GM12878 (cell line): ENCODE measurements around the gene CTSS. TPM values are rescaled to one million over a fixed set of nuclear protein-coding genes. Genes with fewer than 3 reads are reported as not detected.
A peak's percentile ranks its signal among the peaks of the same experiment; 100 is the strongest.

Experiments
- ATAC-seq: fragments of 200-7000 bp; cut with Tn5 transposase; 3 replicates; pipeline ENCODE4 v1.9.1; 2020; ENCODE audit warnings: mild to moderate bottlenecking, moderate library complexity
- BruUV-seq: library from RNA; stranded (reverse); fragments of 400-500 nt; replicated peaks from 2 replicates; lab custom pipeline; 2021; lab: Mats Ljungman, UMichigan
- CTCF ChIA-PET: fragments of 300-600 bp; sonication (Branson Sonifier 250); formaldehyde crosslinking; extraction: SDS; loops from one replicate; lab custom pipeline; 2021; ENCODE audit warnings: inconsistent platforms; lab: Yijun Ruan, JAX
- POLR2A ChIA-PET: fragments of 350-600 bp; formaldehyde crosslinking; extraction: SDS; loops from one replicate; lab custom pipeline; 2021; ENCODE audit warnings: inconsistent platforms; lab: Charles Lee
- RAD21 ChIA-PET: fragments of 300-600 bp; sonication (Branson Sonifier 250); formaldehyde crosslinking; loops from one replicate; lab custom pipeline; 2023; ENCODE audit warnings: antibody characterized with exemption; ENCODE audit not compliant: unreplicated experiment; lab: Charles Lee
- SMC1A ChIA-PET: fragments of 300-600 bp; sonication (Branson Sonifier 250); formaldehyde crosslinking; loops from one replicate; lab custom pipeline; 2023; ENCODE audit not compliant: unreplicated experiment, uncharacterized antibody; lab: Charles Lee
- DNase-seq: peaks from one replicate; pipeline ENCODE4 v3.0.0-alpha.2; 2011; ENCODE audit warnings: low read depth, low spot score
- FAIRE-seq: peaks from 3 replicates; lab custom pipeline; 2011; peaks lifted over from hg19 to GRCh38; lab: Jason Lieb, UNC
- H2AFZ ChIP-seq: 2 replicates; pipeline ENCODE4 v1.6.0; 2011; ENCODE audit warnings: low read depth, low read length, control low read depth; ENCODE audit not compliant: control insufficient read depth
- H3K27ac ChIP-seq: 2 replicates; pipeline ENCODE4 v1.5.1; 2011; ENCODE audit warnings: control low read depth; ENCODE audit not compliant: control insufficient read depth, insufficient read depth
- H3K27me3 ChIP-seq, 2 experiments: replicated peaks in 1 of 2; 2 replicates each; pipeline versions ENCODE4 v1.6.0 to v1.6.1; 2011; ENCODE audit warnings: low read length in 1 of 2; ENCODE audit not compliant: control insufficient read depth in 2 of 2, insufficient read depth in 2 of 2
- H3K36me3 ChIP-seq, 2 experiments: 2 replicates each; pipeline ENCODE4 v1.5.1; 2011; ENCODE audit warnings: low read length in 1 of 2; ENCODE audit not compliant: control insufficient read depth in 2 of 2, insufficient read depth in 2 of 2
- H3K4me1 ChIP-seq: 2 replicates; pipeline ENCODE4 v1.6.1; 2011; ENCODE audit warnings: mild to moderate bottlenecking, low read length, moderate library complexity, mixed read lengths; ENCODE audit not compliant: control insufficient read depth, insufficient read depth
- H3K4me2 ChIP-seq: 2 replicates; pipeline ENCODE4 v1.6.0; 2011; ENCODE audit warnings: control low read depth; ENCODE audit not compliant: control insufficient read depth, insufficient read depth
- H3K4me3 ChIP-seq: fragments of 200-600 bp; sonication (generic); 2 replicates; pipeline ENCODE4 v1.5.1; 2016
- H3K79me2 ChIP-seq: 2 replicates; pipeline ENCODE4 v1.6.0; 2011; ENCODE audit warnings: low read length; ENCODE audit not compliant: control insufficient read depth, insufficient read depth
- H3K9ac ChIP-seq: 2 replicates; pipeline ENCODE4 v1.8.0; 2011; ENCODE audit warnings: low read length, control low read depth, mixed read lengths; ENCODE audit not compliant: control insufficient read depth, insufficient read depth
- H3K9me3 ChIP-seq: replicated peaks from 3 replicates; pipeline ENCODE4 v1.5.1; 2011; ENCODE audit warnings: mild to moderate bottlenecking, low read length; ENCODE audit not compliant: control insufficient read depth, insufficient read depth
- H4K20me1 ChIP-seq: 2 replicates; pipeline ENCODE4 v1.6.0; 2011; ENCODE audit not compliant: control insufficient read depth, insufficient read depth
- CBX5 ChIP-seq: sonication (generic); IDR thresholded peaks from 2 replicates; pipeline ENCODE4 v1.6.1; 2016; ENCODE audit warnings: low read depth, moderate library complexity, mild to moderate bottlenecking, inconsistent platforms
- FOXM1 ChIP-seq: IDR thresholded peaks from 2 replicates; pipeline ENCODE4 v1.6.1; 2012; ENCODE audit warnings: low read depth, mild to moderate bottlenecking, inconsistent platforms, low read length, moderate library complexity
- SP1 ChIP-seq: IDR thresholded peaks from one replicate; pipeline ENCODE4 v1.6.1; 2011; ENCODE audit warnings: low read depth, low read length
- WGBS: methylation state at CpG from one replicate; pipeline ENCODE4 v1.1.6; 2016; ENCODE audit warnings: low lambda C conversion rate; ENCODE audit not compliant: insufficient replicate concordance, insufficient coverage; ENCODE audit errors: missing lambda C conversion rate; 5-methylcytosine and 5-hydroxymethylcytosine counted together
- in situ Hi-C: fragments of 300-500 bp; cut with MboI; formaldehyde crosslinking; loops from 9 replicates; pipeline ENCODE4 v1.14.3; 2018; ENCODE audit warnings: mixed read lengths
- intact Hi-C: fragments of 100-400 bp; cut with micrococcal nuclease; formaldehyde crosslinking; loops from one replicate; pipeline ENCODE4 v1.14.2; 2022; ENCODE audit not compliant: unreplicated experiment
- polyA plus RNA-seq, 11 experiments: library from polyadenylated mRNA; depleted of rRNA in 4 of 11; unstranded in 6 of 11; stranded (reverse) in 5 of 11; fragments of >200 nt; fragmentation: Nextera tagmentation in 4 of 11; fragmentation: Illumina TruSeq in 1 of 11; extraction: Ambion mirVana in 4 of 11; extraction: Trizol in 1 of 11; gene quantifications; 1 replicate in 1 of 11; 2 replicates in 10 of 11; pipeline versions ENCODE4 v1.2.1 to v1.2.3, GENCODE V29; 2011 to 2016; ENCODE audit warnings: inconsistent platforms in 2 of 11, missing spikeins in 2 of 11, low read depth in 1 of 11
- total RNA-seq, 4 experiments: library from RNA; depleted of rRNA in 3 of 4; stranded (reverse); fragments of >200 nt in 3 of 4; fragmentation: Illumina TruSeq in 1 of 4; extraction: Trizol in 1 of 4; gene quantifications; 2 replicates each; pipeline versions ENCODE4 v1.2.1 to v1.2.3, GENCODE V29; 2013 to 2021
- TF ChIP-seq, protein P1 (sequence below): fragments of 450-650 bp; IDR thresholded peaks from 2 replicates; pipeline ENCODE4 v1.6.1; 2016; ENCODE audit warnings: mild to moderate bottlenecking, moderate library complexity, borderline replicate concordance

The CTSS gene
- total and polyA plus RNA-seq, 10 of the 15 experiments (the other 5 are each of a cell fraction or from before 2014, with no cell fraction given) = 32.8 to 174 (median 60.9) TPM

DNA sequence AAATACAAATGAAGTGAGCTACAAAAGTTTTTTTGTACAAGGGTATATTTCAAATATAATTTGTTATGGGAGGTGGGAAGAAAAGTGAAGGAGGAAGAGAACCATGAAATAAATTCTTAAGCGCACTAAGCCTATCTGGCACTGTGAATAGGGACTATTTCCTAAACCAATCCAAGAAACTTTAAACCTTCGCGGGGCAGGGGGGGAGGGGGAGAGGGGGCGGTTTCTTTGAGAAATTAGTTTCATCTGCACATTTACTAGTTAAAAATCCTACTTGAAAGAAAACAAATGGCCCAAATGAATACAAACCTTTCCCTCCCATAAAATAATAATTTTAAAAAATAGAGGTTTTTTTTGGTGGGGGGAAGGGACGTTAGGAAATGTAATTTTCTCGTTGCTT is 69.0 kb downstream of the CTSS start:
- Histone ChIP-seq H3K79me2 (peaks cover 15% of the 10 kb centered on the region), H3K4me2 (peak overlapping the region; percentile 66), H3K27ac (peak overlapping the region; percentile 45), H3K4me1 (peaks cover 3% of the 10 kb centered on the region; the same call in 1 of the 2 replicates), H3K9ac (peak overlapping the region; percentile 48; the same call in 1 of the 2 replicates), H3K9me3 (no peaks in the 10 kb centered on the region), H3K4me3 (peak overlapping the region; percentile 72), H3K27me3 (no peaks in the 10 kb centered on the region), H2AFZ (peak overlapping the region; percentile 89), H3K36me3 (peaks cover 0 to 13% of the 10 kb centered on the region in 2 experiments; a peak in 1 of 4 replicates), H4K20me1 (no peaks in the 10 kb centered on the region)
- FAIRE-seq (no peak), ATAC-seq (no peak; the same call in 2 of the 3 replicates), DNase-seq (no peak)
- BruUV-seq = no TSS peak
- 0% methylated on average over 3 of the region's 6 CpGs for WGBS
- TF ChIP-seq CBX5 (no peak), FOXM1 (0 out of 2 replicates have a peak, but pooled peaks have one; percentile 26)
- POLR2A ChIA-PET = interaction anchor here (0.6 to 1.9 kb wide), 18 partner anchors 9 to 320 kb away, joined by 3 to 16 read pairs (median 5); partner anchors contain the start of genes ENSA and SETDB1
- SMC1A ChIA-PET = interaction anchor here (0.7 to 2.4 kb wide), 23 partner anchors 10 to 230 kb away, joined by 3 to 20 read pairs (median 5); partner anchors contain the start of genes CTSS, ENSA, HORMAD1 and MCL1
- in situ Hi-C loops (no loop called here), intact Hi-C loops (loop anchor here (5.0 kb wide), 1 partner anchor 134 kb away; no protein-coding TSS in a partner anchor)
- CTCF ChIA-PET = interaction anchor here (0.7 to 2.5 kb wide), 11 partner anchors 10 to 427 kb away, joined by 3 to 18 read pairs (median 5); partner anchors contain the start of genes APH1A, CDC42SE1, CTSS and ENSA
- RAD21 ChIA-PET = interaction anchor here (1.0 to 2.6 kb wide), 13 partner anchors 10 to 300 kb away, joined by 3 to 23 read pairs (median 5); partner anchors contain the start of genes CTSS, ENSA and MCL1

DNA sequence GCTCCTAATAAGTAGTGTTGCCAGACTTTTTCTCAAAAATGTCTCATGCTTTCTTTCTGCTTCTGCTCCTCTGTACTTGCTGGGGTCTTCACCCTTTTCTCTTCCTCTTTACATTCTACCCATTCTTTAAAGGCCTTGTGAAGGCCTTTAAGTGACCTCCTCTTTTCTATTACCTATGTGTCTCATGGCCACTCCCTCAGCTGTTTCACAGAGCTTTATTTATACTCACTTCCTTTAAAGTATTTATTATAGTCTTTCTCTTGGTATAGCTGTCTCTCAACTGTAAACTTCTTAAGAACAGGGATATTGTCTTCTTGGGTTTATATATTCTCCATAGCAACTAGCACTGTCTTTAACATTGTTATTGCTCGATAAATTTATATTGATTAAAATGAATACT is 69.4 kb downstream of the CTSS start:
- CTCF ChIA-PET = interaction anchor here (0.6 to 2.5 kb wide), 7 partner anchors 12 to 298 kb away, joined by 3 to 18 read pairs (median 6); partner anchors contain the start of gene ENSA
- H3K27me3 ChIP-seq = no peaks in the 10 kb centered on the region
- RAD21 ChIA-PET = interaction anchor here (1.6 to 2.6 kb wide), 4 partner anchors 66 to 133 kb away, joined by 4 to 23 read pairs (median 15); partner anchors contain the start of genes CTSS, ENSA and MCL1
- BruUV-seq = no TSS peak
- H4K20me1 ChIP-seq = no peaks in the 10 kb centered on the region
- FAIRE-seq = no peak
- peaks cover 0 to 13% of the 10 kb centered on the region in 2 experiments; a peak in 1 of 4 replicates for H3K36me3 ChIP-seq
- no peaks in the 10 kb centered on the region for H3K9me3 ChIP-seq
- 0 out of 2 replicates have a peak overlapping the region, but pooled peaks have one; percentile 22 for H3K9ac ChIP-seq
- no peak for DNase-seq
- TF ChIP-seq SP1 = no peak
- TF ChIP-seq, protein P1, sequence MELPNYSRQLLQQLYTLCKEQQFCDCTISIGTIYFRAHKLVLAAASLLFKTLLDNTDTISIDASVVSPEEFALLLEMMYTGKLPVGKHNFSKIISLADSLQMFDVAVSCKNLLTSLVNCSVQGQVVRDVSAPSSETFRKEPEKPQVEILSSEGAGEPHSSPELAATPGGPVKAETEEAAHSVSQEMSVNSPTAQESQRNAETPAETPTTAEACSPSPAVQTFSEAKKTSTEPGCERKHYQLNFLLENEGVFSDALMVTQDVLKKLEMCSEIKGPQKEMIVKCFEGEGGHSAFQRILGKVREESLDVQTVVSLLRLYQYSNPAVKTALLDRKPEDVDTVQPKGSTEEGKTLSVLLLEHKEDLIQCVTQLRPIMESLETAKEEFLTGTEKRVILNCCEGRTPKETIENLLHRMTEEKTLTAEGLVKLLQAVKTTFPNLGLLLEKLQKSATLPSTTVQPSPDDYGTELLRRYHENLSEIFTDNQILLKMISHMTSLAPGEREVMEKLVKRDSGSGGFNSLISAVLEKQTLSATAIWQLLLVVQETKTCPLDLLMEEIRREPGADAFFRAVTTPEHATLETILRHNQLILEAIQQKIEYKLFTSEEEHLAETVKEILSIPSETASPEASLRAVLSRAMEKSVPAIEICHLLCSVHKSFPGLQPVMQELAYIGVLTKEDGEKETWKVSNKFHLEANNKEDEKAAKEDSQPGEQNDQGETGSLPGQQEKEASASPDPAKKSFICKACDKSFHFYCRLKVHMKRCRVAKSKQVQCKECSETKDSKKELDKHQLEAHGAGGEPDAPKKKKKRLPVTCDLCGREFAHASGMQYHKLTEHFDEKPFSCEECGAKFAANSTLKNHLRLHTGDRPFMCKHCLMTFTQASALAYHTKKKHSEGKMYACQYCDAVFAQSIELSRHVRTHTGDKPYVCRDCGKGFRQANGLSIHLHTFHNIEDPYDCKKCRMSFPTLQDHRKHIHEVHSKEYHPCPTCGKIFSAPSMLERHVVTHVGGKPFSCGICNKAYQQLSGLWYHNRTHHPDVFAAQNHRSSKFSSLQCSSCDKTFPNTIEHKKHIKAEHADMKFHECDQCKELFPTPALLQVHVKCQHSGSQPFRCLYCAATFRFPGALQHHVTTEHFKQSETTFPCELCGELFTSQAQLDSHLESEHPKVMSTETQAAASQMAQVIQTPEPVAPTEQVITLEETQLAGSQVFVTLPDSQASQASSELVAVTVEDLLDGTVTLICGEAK = peak; percentile 79; the same call in 1 of the 2 replicates
- ATAC-seq = no peak
- in situ Hi-C loops (no loop called here), intact Hi-C loops (loop anchor here (5.0 kb wide), 1 partner anchor 134 kb away; no protein-coding TSS in a partner anchor)
- no peak overlapping the region for H2AFZ ChIP-seq
- 0% methylated on average over 1 of the region's 1 CpG for WGBS
- peak overlapping the region; percentile 66 for H3K4me2 ChIP-seq
- H3K4me1 ChIP-seq = peaks cover 3% of the 10 kb centered on the region; the same call in 1 of the 2 replicates
- H3K4me3 ChIP-seq = peak overlapping the region; percentile 72
- peak overlapping the region; percentile 6; the same call in 1 of the 2 replicates for H3K27ac ChIP-seq
- SMC1A ChIA-PET = interaction anchor here (0.9 to 2.4 kb wide), 9 partner anchors 12 to 226 kb away, joined by 3 to 20 read pairs (median 8); partner anchors contain the start of genes CTSS, ENSA and MCL1
- H3K79me2 ChIP-seq = peaks cover 15% of the 10 kb centered on the region
- POLR2A ChIA-PET = interaction anchor here (0.8 to 1.7 kb wide), 7 partner anchors 14 to 232 kb away, joined by 4 to 8 read pairs (median 5); partner anchors contain the start of gene SETDB1
